Neuronal stem cell (in vitro differentiated cells): ENCODE measurements around the gene NTSR1.

Experiments
- DNase-seq: peaks from one replicate; pipeline ENCODE4 v3.0.0-alpha.2; 2013; ENCODE audit warnings: low spot score
- H2AFZ ChIP-seq: one replicate; pipeline ENCODE4 v1.6.1; 2013; ENCODE audit warnings: mild to moderate bottlenecking, low read length, inconsistent platforms
- H2AK5ac ChIP-seq: 2 replicates; pipeline ENCODE4 v1.6.1; 2013; ENCODE audit warnings: low read depth, mild to moderate bottlenecking, inconsistent platforms, low read length, moderate library complexity, mixed read lengths
- H2BK120ac ChIP-seq: 2 replicates; pipeline ENCODE4 v1.6.1; 2013; ENCODE audit warnings: low read depth, mild to moderate bottlenecking, inconsistent platforms, low read length, moderate library complexity, mixed read lengths
- H2BK12ac ChIP-seq: one replicate; pipeline ENCODE4 v1.6.1; 2013; ENCODE audit warnings: low read length, inconsistent platforms
- H2BK15ac ChIP-seq: 2 replicates; pipeline ENCODE4 v1.6.1; 2013; ENCODE audit warnings: mild to moderate bottlenecking, low read length, inconsistent platforms, mixed read lengths
- H2BK5ac ChIP-seq: one replicate; pipeline ENCODE4 v1.6.1; 2013; ENCODE audit warnings: inconsistent platforms, mild to moderate bottlenecking, low read length, moderate library complexity
- H3K14ac ChIP-seq: one replicate; pipeline ENCODE4 v1.6.1; 2013; ENCODE audit warnings: low read length, inconsistent platforms
- H3K18ac ChIP-seq: 2 replicates; pipeline ENCODE4 v1.6.1; 2013; ENCODE audit warnings: low read length, inconsistent platforms
- H3K23ac ChIP-seq: 2 replicates; pipeline ENCODE4 v1.6.1; 2013; ENCODE audit warnings: low read depth, mild to moderate bottlenecking, mixed read lengths, low read length, inconsistent platforms; ENCODE audit not compliant: poor library complexity
- H3K27ac ChIP-seq: replicated peaks from 3 replicates; pipeline ENCODE4 v1.5.1; 2013; ENCODE audit warnings: low read length, inconsistent platforms
- H3K27me3 ChIP-seq, 3 experiments: 2 replicates each; pipeline ENCODE4 v1.6.1; 2013; ENCODE audit warnings: low read length in 3 of 3, mild to moderate bottlenecking in 2 of 3, inconsistent platforms in 1 of 3, low read depth in 1 of 3, mixed read lengths in 1 of 3, moderate library complexity in 1 of 3; ENCODE audit not compliant: control insufficient read depth in 3 of 3, insufficient read depth in 3 of 3
- H3K36me3 ChIP-seq, 2 donors: replicated peaks in 1 of 2; 2 replicates each; pipeline ENCODE4 v1.6.1; 2013; ENCODE audit warnings: low read length in 2 of 2; ENCODE audit not compliant: control insufficient read depth in 2 of 2, insufficient read depth in 2 of 2
- H3K4ac ChIP-seq: 2 replicates; pipeline ENCODE4 v1.6.1; 2013; ENCODE audit warnings: inconsistent platforms, mild to moderate bottlenecking, low read length, moderate library complexity
- H3K4me1 ChIP-seq, 2 donors: 1 replicate in 1 of 2; 2 replicates in 1 of 2; pipeline ENCODE4 v1.6.1; 2013; ENCODE audit warnings: low read length in 2 of 2, low read depth in 1 of 2; ENCODE audit not compliant: control insufficient read depth in 2 of 2, insufficient read depth in 1 of 2
- H3K4me2 ChIP-seq: one replicate; pipeline ENCODE4 v1.6.1; 2013; ENCODE audit warnings: mild to moderate bottlenecking, low read length, inconsistent platforms; ENCODE audit not compliant: insufficient read depth, poor library complexity, severe bottlenecking
- H3K4me3 ChIP-seq, 2 donors: 2 replicates each; pipeline ENCODE4 v1.5.1; 2013; ENCODE audit warnings: low read length in 2 of 2, mild to moderate bottlenecking in 2 of 2, inconsistent platforms in 1 of 2, moderate library complexity in 1 of 2
- H3K79me1 ChIP-seq: one replicate; pipeline ENCODE4 v1.6.1; 2013; ENCODE audit warnings: low read depth, mild to moderate bottlenecking, inconsistent platforms, low read length, moderate library complexity
- H3K9ac ChIP-seq: one replicate; pipeline ENCODE4 v1.6.1; 2013; ENCODE audit warnings: mild to moderate bottlenecking, low read depth, low read length, inconsistent platforms; ENCODE audit not compliant: poor library complexity
- H3K9me3 ChIP-seq, 2 donors: replicated peaks in 1 of 2; 2 replicates each; pipeline versions ENCODE3 to v1.6.1; 2013; ENCODE audit warnings: low read length in 2 of 2, mild to moderate bottlenecking in 2 of 2, inconsistent platforms in 1 of 2, low read depth in 1 of 2, mixed read lengths in 1 of 2, moderate library complexity in 1 of 2; ENCODE audit not compliant: control insufficient read depth in 2 of 2, insufficient read depth in 1 of 2
- H4K8ac ChIP-seq: one replicate; pipeline ENCODE4 v1.6.1; 2013; ENCODE audit warnings: low read depth, mild to moderate bottlenecking, inconsistent platforms, low read length, moderate library complexity
- H4K91ac ChIP-seq: one replicate; pipeline ENCODE4 v1.6.1; 2013; ENCODE audit warnings: low read length, low read depth, mild to moderate bottlenecking, inconsistent platforms; ENCODE audit not compliant: poor library complexity
- WGBS, 2 donors: extraction: QIAGEN DNeasy Blood & Tissue Kit; methylation state at CpG; one replicate each; pipeline ENCODE4 v1.1.7; 2013; ENCODE audit warnings: missing lambda C conversion rate in 2 of 2, mixed read lengths in 1 of 2; ENCODE audit not compliant: insufficient read length in 2 of 2, insufficient replicate concordance in 1 of 2; ENCODE audit errors: extremely low coverage in 2 of 2; 5-methylcytosine and 5-hydroxymethylcytosine counted together

The NTSR1 gene

GRCh38 chr20:62732842-62733525 is 24.3 kb downstream of the NTSR1 start:
- H2BK15ac ChIP-seq: no peak overlapping the region
- H3K23ac ChIP-seq: no peak overlapping the region
- no peaks in the 10 kb centered on the region for H3K79me1 ChIP-seq
- H3K9ac ChIP-seq: no peak overlapping the region
- H3K4me1 ChIP-seq: peaks cover 0 to 4% of the 10 kb centered on the region in 2 donors
- H4K8ac ChIP-seq: no peak overlapping the region
- no peak overlapping the region for H2AFZ ChIP-seq
- peak overlapping the region; percentile 21 for H3K14ac ChIP-seq
- H3K27ac ChIP-seq: no peak overlapping the region
- H2BK12ac ChIP-seq: no peak overlapping the region
- DNase-seq: no peak
- no peaks in the 10 kb centered on the region for H3K36me3 ChIP-seq
- no peak overlapping the region for H3K4ac ChIP-seq
- no peak overlapping the region for H3K4me3 ChIP-seq
- H2AK5ac ChIP-seq: no peak overlapping the region
- H2BK5ac ChIP-seq: no peak overlapping the region
- no peaks in the 10 kb centered on the region for H3K9me3 ChIP-seq
- WGBS, 2 donors: no CpG with 5 or more reads among the region's 27 CpGs
- no peak overlapping the region for H3K4me2 ChIP-seq
- H3K18ac ChIP-seq: no peak overlapping the region
- H2BK120ac ChIP-seq: no peak overlapping the region
- no peak overlapping the region for H4K91ac ChIP-seq
- H3K27me3 ChIP-seq: peaks cover 0 to 47% (median 2%) of the 10 kb centered on the region in 3 experiments

- Histone ChIP-seq H3K27ac (no peak overlapping the region), H3K14ac (no peak overlapping the region), H3K4ac (no peak overlapping the region), H3K4me3 (no peak overlapping the region), H3K18ac (no peak overlapping the region), H2AK5ac (no peak overlapping the region), H4K8ac (no peak overlapping the region), H4K91ac (no peak overlapping the region), H2BK5ac (no peak overlapping the region), H3K9me3 (no peaks in the 10 kb centered on the region), H2BK15ac (no peak overlapping the region), H2BK120ac (no peak overlapping the region), H3K4me2 (no peak overlapping the region), H3K27me3 (peaks cover 0 to 47% (median 2%) of the 10 kb centered on the region in 3 experiments), H2BK12ac (no peak overlapping the region), H3K9ac (no peak overlapping the region), H3K79me1 (no peaks in the 10 kb centered on the region), H3K4me1 (peaks cover 0 to 4% of the 10 kb centered on the region in 2 donors), H2AFZ (no peak overlapping the region), H3K36me3 (no peaks in the 10 kb centered on the region), H3K23ac (no peak overlapping the region)
- no peak for DNase-seq
These were observed 24.8 kb downstream of the NTSR1 start for GRCh38 chr20:62733526-62733842.

DNA sequence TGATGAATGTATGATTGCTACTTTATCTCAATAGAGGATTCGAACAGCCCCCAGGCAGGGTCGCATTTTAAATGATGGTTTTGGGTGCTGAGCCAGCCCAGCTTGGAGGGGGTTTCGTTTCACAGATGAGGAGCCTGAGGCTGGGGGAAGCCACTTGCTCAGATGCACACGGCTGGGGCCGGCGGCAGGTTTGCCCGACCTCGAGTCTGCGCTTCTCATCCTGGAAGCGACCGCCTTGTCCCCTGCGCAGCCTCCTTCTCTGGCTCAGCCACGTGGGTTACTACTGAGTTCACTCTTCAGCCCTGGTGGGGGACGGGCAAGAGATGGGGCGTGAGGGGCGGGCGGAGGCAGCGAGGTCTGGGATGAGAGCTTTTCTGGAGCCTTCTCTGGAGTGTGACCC is 25.3 kb downstream of the NTSR1 start:
- Histone ChIP-seq H2BK12ac (no peak overlapping the region), H3K36me3 (no peaks in the 10 kb centered on the region), H3K14ac (no peak overlapping the region), H2AFZ (no peak overlapping the region), H4K91ac (no peak overlapping the region), H4K8ac (no peak overlapping the region), H3K4ac (no peak overlapping the region), H3K27me3 (peaks cover 0 to 45% (median 2%) of the 10 kb centered on the region in 3 experiments), H2BK5ac (no peak overlapping the region), H3K4me3 (no peak overlapping the region), H3K9me3 (no peaks in the 10 kb centered on the region), H3K4me1 (peaks cover 0 to 4% of the 10 kb centered on the region in 2 donors), H2AK5ac (no peak overlapping the region), H2BK15ac (no peak overlapping the region), H3K79me1 (no peaks in the 10 kb centered on the region), H3K23ac (no peak overlapping the region), H3K4me2 (no peak overlapping the region), H2BK120ac (no peak overlapping the region), H3K18ac (no peak overlapping the region), H3K27ac (no peak overlapping the region), H3K9ac (no peak overlapping the region)
- DNase-seq: no peak
- WGBS, 2 donors: no CpG with 5 or more reads among the region's 18 CpGs

DNA sequence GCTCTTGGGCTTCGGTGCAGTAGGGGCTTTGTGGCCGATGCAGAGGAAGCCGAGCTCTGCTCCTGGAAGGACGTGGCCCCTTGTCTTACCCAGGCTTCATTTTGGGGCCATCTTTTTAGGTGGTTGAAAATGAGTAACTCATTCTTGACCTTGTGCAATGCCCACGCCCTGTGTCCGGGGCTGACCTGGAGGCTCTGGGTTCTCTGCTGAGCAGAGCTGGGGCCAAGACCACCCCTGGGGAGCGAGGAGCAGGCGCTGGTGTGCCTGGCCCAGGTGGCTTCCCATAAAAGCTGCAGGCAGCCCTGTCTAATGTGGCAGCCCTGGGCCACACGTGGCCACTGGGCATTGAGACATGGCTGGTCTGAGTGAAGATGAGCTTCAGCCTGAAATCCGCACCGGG is 25.7 kb downstream of the NTSR1 start:
- WGBS, 2 donors: no CpG with 5 or more reads among the region's 11 CpGs
- Histone ChIP-seq H3K9ac (no peak overlapping the region), H3K27ac (no peak overlapping the region), H2AFZ (no peak overlapping the region), H2BK120ac (no peak overlapping the region), H3K23ac (no peak overlapping the region), H3K4me2 (no peak overlapping the region), H3K79me1 (no peaks in the 10 kb centered on the region), H3K18ac (peak overlapping the region; percentile 19), H4K91ac (no peak overlapping the region), H2BK15ac (no peak overlapping the region), H3K9me3 (no peaks in the 10 kb centered on the region), H2AK5ac (peak overlapping the region; percentile 58), H2BK12ac (no peak overlapping the region), H3K14ac (no peak overlapping the region), H2BK5ac (no peak overlapping the region), H4K8ac (no peak overlapping the region), H3K4ac (no peak overlapping the region), H3K4me1 (peaks cover 0 to 4% of the 10 kb centered on the region in 2 donors), H3K36me3 (no peaks in the 10 kb centered on the region), H3K27me3 (peaks cover 0 to 44% (median 2%) of the 10 kb centered on the region in 3 experiments), H3K4me3 (no peak overlapping the region)
- DNase-seq: no peak
